Measurements from ENCODE around the gene PTPRN2. TPM values are rescaled to one million over a fixed set of nuclear protein-coding genes. Genes with fewer than 3 reads are reported as not detected.

The PTPRN2 gene
- total RNA-seq, 1 experiment from 2014 or later: 0.11 TPM

GRCh38 chr7:157827045-157827862 is 760.4 kb downstream of the PTPRN2 start:
- no peak overlapping the region for H3K27ac ChIP-seq (ENCODE audit: low read depth, low read length, poor library complexity, severe bottlenecking)
- DNase-seq (ENCODE audit: low spot score): no peak
- ChIA-PET POLR2A (ENCODE audit: low non-redundant PET) (no interaction called here), CTCF (no interaction called here)
- peaks cover 2% of the 10 kb centered on the region for H3K27me3 ChIP-seq (replicated peaks; ENCODE audit: insufficient read depth, low read depth, low read length, poor library complexity)
- H3K4me1 ChIP-seq (ENCODE audit: insufficient read depth, low read length, poor library complexity, severe bottlenecking): no peaks in the 10 kb centered on the region
- TF ChIP-seq EZH2 (IDR thresholded peaks at IDR 0.05; ENCODE audit: borderline replicate concordance, low read depth, low read length, poor library complexity, severe bottlenecking) (no peak), CTCF (conservative IDR thresholded peaks at IDR 0.05; ENCODE audit: low read depth, low read length) (no peak)
- BruUV-seq (replicated peaks): no TSS peak
- no peaks in the 10 kb centered on the region for H3K36me3 ChIP-seq (ENCODE audit: insufficient read depth, low read length, poor library complexity, severe bottlenecking)
- no peak overlapping the region for H3K4me3 ChIP-seq (ENCODE audit: low read depth, low read length, poor library complexity, severe bottlenecking)
- intact Hi-C loops (cut with micrococcal nuclease; ENCODE audit: unreplicated experiment): no loop called here
- no peaks in the 10 kb centered on the region for H3K9me3 ChIP-seq (ENCODE audit: low read depth, low read length, poor library complexity, severe bottlenecking)

GRCh38 chr7:157826566-157826965 is 761.1 kb downstream of the PTPRN2 start:
- H3K27ac ChIP-seq (ENCODE audit: low read depth, low read length, poor library complexity, severe bottlenecking): no peak overlapping the region
- no peak for TF ChIP-seq CTCF (conservative IDR thresholded peaks at IDR 0.05; ENCODE audit: low read depth, low read length)
- TF ChIP-seq EZH2 (IDR thresholded peaks at IDR 0.05; ENCODE audit: borderline replicate concordance, low read depth, low read length, poor library complexity, severe bottlenecking): no peak
- DNase-seq (ENCODE audit: low spot score): no peak
- H3K27me3 ChIP-seq (replicated peaks; ENCODE audit: insufficient read depth, low read depth, low read length, poor library complexity): no peaks in the 10 kb centered on the region
- H3K36me3 ChIP-seq (ENCODE audit: insufficient read depth, low read length, poor library complexity, severe bottlenecking): no peaks in the 10 kb centered on the region
- no TSS peak for BruUV-seq (replicated peaks)
- ChIA-PET POLR2A (ENCODE audit: low non-redundant PET) (no interaction called here), CTCF (no interaction called here)
- intact Hi-C loops (cut with micrococcal nuclease; ENCODE audit: unreplicated experiment): no loop called here
- no peak overlapping the region for H3K4me3 ChIP-seq (ENCODE audit: low read depth, low read length, poor library complexity, severe bottlenecking)
- H3K4me1 ChIP-seq (ENCODE audit: insufficient read depth, low read length, poor library complexity, severe bottlenecking): no peaks in the 10 kb centered on the region
- H3K9me3 ChIP-seq (ENCODE audit: low read depth, low read length, poor library complexity, severe bottlenecking): no peaks in the 10 kb centered on the region

- BruUV-seq (replicated peaks): no TSS peak
- intact Hi-C loops (cut with micrococcal nuclease; ENCODE audit: unreplicated experiment): no loop called here
- DNase-seq (ENCODE audit: low spot score): no peak
- no peak for TF ChIP-seq CTCF (conservative IDR thresholded peaks at IDR 0.05; ENCODE audit: low read depth, low read length)
- TF ChIP-seq EZH2 (IDR thresholded peaks at IDR 0.05; ENCODE audit: borderline replicate concordance, low read depth, low read length, poor library complexity, severe bottlenecking): no peak
- POLR2A ChIA-PET (ENCODE audit: low non-redundant PET): no interaction called here
- CTCF ChIA-PET: no interaction called here
- H3K27ac ChIP-seq (ENCODE audit: low read depth, low read length, poor library complexity, severe bottlenecking): no peak overlapping the region
- H3K4me1 ChIP-seq (ENCODE audit: insufficient read depth, low read length, poor library complexity, severe bottlenecking): no peaks in the 10 kb centered on the region
- no peaks in the 10 kb centered on the region for H3K27me3 ChIP-seq (replicated peaks; ENCODE audit: insufficient read depth, low read depth, low read length, poor library complexity)
- no peaks in the 10 kb centered on the region for H3K9me3 ChIP-seq (ENCODE audit: low read depth, low read length, poor library complexity, severe bottlenecking)
- no peak overlapping the region for H3K4me3 ChIP-seq (ENCODE audit: low read depth, low read length, poor library complexity, severe bottlenecking)
- H3K36me3 ChIP-seq (ENCODE audit: insufficient read depth, low read length, poor library complexity, severe bottlenecking): no peaks in the 10 kb centered on the region
Measured at GRCh38 chr7:157825325-157825724, 762.3 kb downstream of the PTPRN2 start.

All from A673 (cell line).